Mucosa of rectum (tissue), 2 donors: ENCODE data around the gene SERPING1.

Experiments
- H3K27ac ChIP-seq, 2 donors: one replicate each; pipeline ENCODE4 v1.7.0; 2013; ENCODE audit warnings: inconsistent platforms in 2 of 2, low read depth in 2 of 2, low read length in 2 of 2
- H3K27me3 ChIP-seq, 2 donors: one replicate each; pipeline ENCODE4 v1.7.0; 2013; ENCODE audit warnings: low read length in 2 of 2; ENCODE audit not compliant: control insufficient read depth in 2 of 2, insufficient read depth in 2 of 2
- H3K36me3 ChIP-seq, 2 donors: one replicate each; pipeline ENCODE4 v1.7.0; 2013; ENCODE audit warnings: low read length in 2 of 2; ENCODE audit not compliant: control insufficient read depth in 2 of 2, insufficient read depth in 2 of 2
- H3K4me1 ChIP-seq, 2 donors: one replicate each; pipeline ENCODE4 v1.7.0; 2013; ENCODE audit warnings: low read length in 2 of 2, mild to moderate bottlenecking in 1 of 2; ENCODE audit not compliant: control insufficient read depth in 2 of 2, insufficient read depth in 2 of 2
- H3K4me3 ChIP-seq, 2 donors: one replicate each; pipeline ENCODE4 v1.7.0; 2013; ENCODE audit warnings: low read length in 2 of 2
- H3K9ac ChIP-seq, 2 donors: one replicate each; pipeline ENCODE4 v1.7.0; 2013; ENCODE audit warnings: low read length in 2 of 2, low read depth in 1 of 2, mild to moderate bottlenecking in 1 of 2
- H3K9me3 ChIP-seq, 2 donors: one replicate each; pipeline ENCODE4 v1.7.0; 2013; ENCODE audit warnings: low read length in 2 of 2; ENCODE audit not compliant: control insufficient read depth in 2 of 2
- donor health status: healthy.
- donor health status: Normal muscosa, but diverticular disease.

SERPING1 gene

GRCh38 chr11:57644748-57645688 lies 47.5 kb downstream of the SERPING1 start:
- Histone ChIP-seq H3K4me3 (peak overlapping the region in 1 of 2 donors; percentile 2), H3K9me3 (no peaks in the 10 kb centered on the region), H3K27me3 (peaks cover 34 to 39% of the 10 kb centered on the region in 2 donors), H3K36me3 (no peaks in the 10 kb centered on the region), H3K4me1 (peaks cover 12 to 22% of the 10 kb centered on the region in 2 donors), H3K27ac (no peak overlapping the region), H3K9ac (no peak overlapping the region)

DNA sequence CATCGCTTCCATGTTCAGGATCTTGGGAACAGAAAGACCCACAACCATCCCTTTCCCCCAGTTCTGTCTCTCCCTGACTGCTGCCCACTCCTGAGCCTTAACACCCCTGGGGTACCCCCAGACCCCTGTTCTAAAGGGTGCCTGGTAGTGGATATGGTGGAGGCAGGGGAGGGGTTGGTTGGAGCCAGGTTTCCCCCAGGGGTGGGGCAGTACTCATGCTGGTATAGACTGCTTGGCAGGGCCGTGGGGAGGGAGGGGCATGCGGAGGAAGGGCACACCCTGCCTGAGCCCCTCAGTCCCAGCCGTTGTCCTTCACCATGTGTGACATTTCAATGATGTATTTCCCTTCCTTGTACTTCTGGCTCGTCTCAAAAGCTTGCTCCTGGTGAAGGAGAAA lies 48.2 kb downstream of the SERPING1 start:
- Histone ChIP-seq H3K4me3 (no peak overlapping the region), H3K27ac (no peak overlapping the region), H3K9ac (no peak overlapping the region), H3K9me3 (no peaks in the 10 kb centered on the region), H3K4me1 (peaks cover 12 to 22% of the 10 kb centered on the region in 2 donors), H3K36me3 (no peaks in the 10 kb centered on the region), H3K27me3 (peaks cover 33 to 43% of the 10 kb centered on the region in 2 donors)

DNA sequence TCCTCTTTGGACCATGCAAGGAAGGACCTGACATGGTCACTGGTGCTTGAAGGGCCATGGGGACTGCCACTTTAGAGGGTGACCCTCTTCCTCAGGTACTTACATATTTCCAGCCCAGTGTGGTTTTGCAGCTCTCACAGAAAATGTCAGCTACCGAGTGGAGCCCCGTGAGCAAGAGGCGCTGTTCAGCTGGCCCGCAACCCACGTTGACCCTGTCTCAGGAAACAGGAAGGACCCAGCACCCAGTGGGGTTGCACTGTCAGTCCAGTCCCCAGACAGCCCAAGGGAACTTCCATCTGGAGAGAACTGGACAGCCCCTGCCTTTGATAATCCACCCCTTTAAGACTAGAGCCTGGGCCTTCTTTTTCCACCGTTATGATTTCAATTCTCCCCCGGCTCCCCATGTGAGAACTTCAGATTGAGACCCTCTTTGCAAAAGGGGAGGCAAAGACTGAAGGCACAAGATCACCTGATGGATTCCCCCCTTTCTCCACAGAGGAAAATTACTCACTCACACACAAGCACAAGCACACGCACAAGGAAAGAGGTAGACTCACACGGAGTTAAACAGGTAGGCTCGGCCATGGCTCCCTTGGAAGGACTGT lies 48.8 kb downstream of the SERPING1 start:
- peaks cover 33 to 43% of the 10 kb centered on the region in 2 donors for H3K27me3 ChIP-seq
- no peak overlapping the region for H3K9ac ChIP-seq
- no peaks in the 10 kb centered on the region for H3K9me3 ChIP-seq
- peaks cover 12 to 22% of the 10 kb centered on the region in 2 donors for H3K4me1 ChIP-seq
- H3K36me3 ChIP-seq: no peaks in the 10 kb centered on the region
- no peak overlapping the region for H3K4me3 ChIP-seq
- no peak overlapping the region for H3K27ac ChIP-seq

- H3K4me1 ChIP-seq: peaks cover 12 to 22% of the 10 kb centered on the region in 2 donors
- H3K4me3 ChIP-seq: no peak overlapping the region
- no peaks in the 10 kb centered on the region for H3K36me3 ChIP-seq
- peaks cover 33 to 43% of the 10 kb centered on the region in 2 donors for H3K27me3 ChIP-seq
- H3K27ac ChIP-seq: no peak overlapping the region
- no peaks in the 10 kb centered on the region for H3K9me3 ChIP-seq
- H3K9ac ChIP-seq: no peak overlapping the region
Observed at GRCh38 chr11:57646799-57647303, 49.4 kb downstream of the SERPING1 start.

DNA sequence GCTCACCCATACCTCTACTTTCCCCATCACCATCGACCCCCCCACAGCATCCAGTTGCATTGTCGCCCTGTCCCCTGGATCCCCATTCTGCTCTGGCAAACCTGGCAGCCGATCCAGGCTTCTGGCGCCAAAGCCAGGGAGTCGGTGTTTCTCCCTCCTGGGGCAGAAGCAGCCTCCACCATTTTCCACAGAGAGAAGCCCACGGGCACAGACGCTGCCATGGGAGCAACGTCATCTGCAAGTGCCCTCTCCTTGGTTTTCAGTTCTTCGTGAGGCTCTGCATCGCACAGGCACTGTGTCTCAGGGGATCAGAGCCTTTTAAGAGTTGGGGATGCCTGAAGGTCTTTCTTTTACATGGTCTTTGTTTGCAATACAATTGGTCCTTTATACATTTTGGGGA lies 49.9 kb downstream of the SERPING1 start:
- no peaks in the 10 kb centered on the region for H3K9me3 ChIP-seq
- H3K4me3 ChIP-seq: no peak overlapping the region
- H3K27ac ChIP-seq: no peak overlapping the region
- H3K27me3 ChIP-seq: peaks cover 33 to 43% of the 10 kb centered on the region in 2 donors
- H3K9ac ChIP-seq: no peak overlapping the region
- peaks cover 12 to 22% of the 10 kb centered on the region in 2 donors for H3K4me1 ChIP-seq
- no peaks in the 10 kb centered on the region for H3K36me3 ChIP-seq

GRCh38 chr11:57647960-57648800 lies 50.7 kb downstream of the SERPING1 start:
- H3K4me1 ChIP-seq: peaks cover 12 to 22% of the 10 kb centered on the region in 2 donors
- H3K9me3 ChIP-seq: no peaks in the 10 kb centered on the region
- no peak overlapping the region for H3K27ac ChIP-seq
- peaks cover 33 to 43% of the 10 kb centered on the region in 2 donors for H3K27me3 ChIP-seq
- H3K4me3 ChIP-seq: peak overlapping the region; percentile 47 to 62
- no peak overlapping the region for H3K9ac ChIP-seq
- no peaks in the 10 kb centered on the region for H3K36me3 ChIP-seq

- H3K36me3 ChIP-seq: no peaks in the 10 kb centered on the region
- H3K4me1 ChIP-seq: peaks cover 12 to 22% of the 10 kb centered on the region in 2 donors
- peaks cover 33 to 43% of the 10 kb centered on the region in 2 donors for H3K27me3 ChIP-seq
- H3K27ac ChIP-seq: no peak overlapping the region
- H3K9me3 ChIP-seq: no peaks in the 10 kb centered on the region
- no peak overlapping the region for H3K9ac ChIP-seq
- peak overlapping the region; percentile 47 to 62 for H3K4me3 ChIP-seq
Observed at GRCh38 chr11:57648801-57649735, 51.6 kb downstream of the SERPING1 start.

- Histone ChIP-seq H3K9me3 (no peaks in the 10 kb centered on the region), H3K27me3 (peaks cover 33 to 41% of the 10 kb centered on the region in 2 donors), H3K27ac (peak within 1 kb of the TSS in 1 of 2 donors; percentile 16), H3K36me3 (no peaks in the 10 kb centered on the region), H3K4me1 (peaks cover 6 to 20% of the 10 kb centered on the region in 2 donors), H3K4me3 (peak within 1 kb of the TSS; percentile 47 to 62), H3K9ac (no peak within 1 kb of the TSS)
Observed at GRCh38 chr11:57649826-57650738, 52.6 kb downstream of the SERPING1 start, which contains the start of gene YPEL4. TSS of gene YPEL4 (minus strand) at chr11:57649912. CDS start at chr11:57647107, 2,805 bp downstream.
